PC-3 (cell line): ENCODE data around the gene C10orf62.

ENCODE experiments used
- EZH2 ChIP-seq: fragments of 300-600 bp; sonication (generic); IDR thresholded peaks from one replicate; pipeline ENCODE4 v1.6.1; 2017; ENCODE audit warnings: antibody characterized with exemption, mild to moderate bottlenecking, low read length; ENCODE audit not compliant: unreplicated experiment
- EZH2phosphoT487 ChIP-seq: fragments of 300-600 bp; sonication (generic); IDR thresholded peaks from 2 replicates; pipeline ENCODE4 v1.6.1; 2018; ENCODE audit warnings: mild to moderate bottlenecking, antibody characterized with exemption, low read length, borderline replicate concordance

- TF ChIP-seq EZH2 (no peak), EZH2phosphoT487 (no peak)
Observed at GRCh38 chr10:97540669-97541500, 48.6 kb upstream of the C10orf62 start.
